Measurements from ENCODE around the gene OR10R2.

Gene OR10R2

DNA sequence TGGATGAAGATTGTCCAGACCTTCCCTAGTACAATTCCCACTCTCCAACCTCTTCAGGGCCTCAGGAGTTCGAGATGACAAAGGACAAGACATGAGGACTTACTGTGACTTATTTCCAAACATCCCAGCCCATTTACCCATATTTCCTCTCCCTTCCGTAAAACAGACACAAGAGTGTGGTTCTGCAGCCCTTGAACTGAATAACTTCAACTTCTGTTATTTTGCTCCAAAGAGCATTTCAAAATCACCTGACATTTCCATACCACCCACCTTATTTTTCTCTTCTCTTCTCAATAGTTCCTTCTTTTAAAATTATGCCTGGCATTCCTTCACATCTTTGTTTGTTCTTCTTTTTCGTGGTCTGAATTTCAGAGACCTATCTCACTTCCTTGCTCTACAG, 37.3 kb upstream of the OR10R2 start:
- Histone ChIP-seq H4K20me1 (ENCODE audit: insufficient read depth, low read length, poor library complexity, severe bottlenecking) (no peaks in the 10 kb centered on the region), H2AFZ (ENCODE audit: low read length) (no peak overlapping the region), H3K4me3 (ENCODE audit: low read length, poor library complexity, severe bottlenecking) (no peak overlapping the region), H3K9ac (ENCODE audit: low read depth, low read length, poor library complexity, severe bottlenecking) (no peak overlapping the region), H3F3A (ENCODE audit: low read depth) (no peaks in the 10 kb centered on the region), H3K27me3 (ENCODE audit: insufficient read depth, low read length, poor library complexity, severe bottlenecking) (no peaks in the 10 kb centered on the region), H3K36me3 (ENCODE audit: insufficient read depth, low read length) (no peaks in the 10 kb centered on the region), H3K4me2 (ENCODE audit: low read depth, low read length, poor library complexity, severe bottlenecking) (no peak overlapping the region), H3K9me2 (replicated peaks; ENCODE audit: low read depth, low read length) (no peaks in the 10 kb centered on the region), H3K4me1 (ENCODE audit: insufficient read depth, low read length, poor library complexity, severe bottlenecking) (no peaks in the 10 kb centered on the region), H3K9me3 (ENCODE audit: insufficient read depth, low read depth, low read length) (no peaks in the 10 kb centered on the region), H3K79me2 (ENCODE audit: insufficient read depth, low read length) (no peaks in the 10 kb centered on the region)
- TF ChIP-seq EZH2phosphoT487 (IDR thresholded peaks at IDR 0.05; ENCODE audit: borderline replicate concordance), result no peak
- TF ChIP-seq, protein P1, sequence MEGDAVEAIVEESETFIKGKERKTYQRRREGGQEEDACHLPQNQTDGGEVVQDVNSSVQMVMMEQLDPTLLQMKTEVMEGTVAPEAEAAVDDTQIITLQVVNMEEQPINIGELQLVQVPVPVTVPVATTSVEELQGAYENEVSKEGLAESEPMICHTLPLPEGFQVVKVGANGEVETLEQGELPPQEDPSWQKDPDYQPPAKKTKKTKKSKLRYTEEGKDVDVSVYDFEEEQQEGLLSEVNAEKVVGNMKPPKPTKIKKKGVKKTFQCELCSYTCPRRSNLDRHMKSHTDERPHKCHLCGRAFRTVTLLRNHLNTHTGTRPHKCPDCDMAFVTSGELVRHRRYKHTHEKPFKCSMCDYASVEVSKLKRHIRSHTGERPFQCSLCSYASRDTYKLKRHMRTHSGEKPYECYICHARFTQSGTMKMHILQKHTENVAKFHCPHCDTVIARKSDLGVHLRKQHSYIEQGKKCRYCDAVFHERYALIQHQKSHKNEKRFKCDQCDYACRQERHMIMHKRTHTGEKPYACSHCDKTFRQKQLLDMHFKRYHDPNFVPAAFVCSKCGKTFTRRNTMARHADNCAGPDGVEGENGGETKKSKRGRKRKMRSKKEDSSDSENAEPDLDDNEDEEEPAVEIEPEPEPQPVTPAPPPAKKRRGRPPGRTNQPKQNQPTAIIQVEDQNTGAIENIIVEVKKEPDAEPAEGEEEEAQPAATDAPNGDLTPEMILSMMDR (conservative IDR thresholded peaks at IDR 0.05; ENCODE audit: low read length), result no peak

DNA sequence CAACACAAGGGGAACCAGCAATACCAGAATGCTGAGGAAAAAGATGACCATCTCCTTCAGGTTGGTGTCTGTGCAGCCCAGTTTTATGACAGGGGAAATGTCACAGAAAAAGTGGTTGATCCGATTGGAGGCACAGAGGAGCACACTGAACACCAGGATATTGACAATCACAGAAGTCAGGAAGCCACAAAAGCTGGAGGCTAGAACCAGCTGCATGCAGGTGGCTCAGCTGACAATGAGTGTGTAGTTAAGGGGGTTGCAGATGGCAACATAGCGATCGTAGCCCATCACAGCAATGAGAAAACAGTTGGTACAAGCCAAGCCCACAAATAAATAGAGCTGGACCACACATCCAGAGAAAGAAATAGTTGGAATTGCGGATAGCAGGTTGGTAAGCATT, 26.6 kb upstream of the OR10R2 start:
- no peaks in the 10 kb centered on the region for H4K20me1 ChIP-seq (ENCODE audit: insufficient read depth, low read length, poor library complexity, severe bottlenecking)
- H3F3A ChIP-seq (ENCODE audit: low read depth), result no peaks in the 10 kb centered on the region
- no peak overlapping the region for H3K4me3 ChIP-seq (ENCODE audit: low read length, poor library complexity, severe bottlenecking)
- no peaks in the 10 kb centered on the region for H3K9me3 ChIP-seq (ENCODE audit: insufficient read depth, low read depth, low read length)
- TF ChIP-seq, protein P1 (conservative IDR thresholded peaks at IDR 0.05; ENCODE audit: low read length), result no peak
- no peak for TF ChIP-seq EZH2phosphoT487 (IDR thresholded peaks at IDR 0.05; ENCODE audit: borderline replicate concordance)
- H3K4me1 ChIP-seq (ENCODE audit: insufficient read depth, low read length, poor library complexity, severe bottlenecking), result no peaks in the 10 kb centered on the region
- H3K27me3 ChIP-seq (ENCODE audit: insufficient read depth, low read length, poor library complexity, severe bottlenecking), result no peaks in the 10 kb centered on the region
- no peaks in the 10 kb centered on the region for H3K36me3 ChIP-seq (ENCODE audit: insufficient read depth, low read length)
- no peak overlapping the region for H2AFZ ChIP-seq (ENCODE audit: low read length)
- no peaks in the 10 kb centered on the region for H3K9me2 ChIP-seq (replicated peaks; ENCODE audit: low read depth, low read length)
- H3K9ac ChIP-seq (ENCODE audit: low read depth, low read length, poor library complexity, severe bottlenecking), result no peak overlapping the region
- no peak overlapping the region for H3K4me2 ChIP-seq (ENCODE audit: low read depth, low read length, poor library complexity, severe bottlenecking)
- no peaks in the 10 kb centered on the region for H3K79me2 ChIP-seq (ENCODE audit: insufficient read depth, low read length)

DNA sequence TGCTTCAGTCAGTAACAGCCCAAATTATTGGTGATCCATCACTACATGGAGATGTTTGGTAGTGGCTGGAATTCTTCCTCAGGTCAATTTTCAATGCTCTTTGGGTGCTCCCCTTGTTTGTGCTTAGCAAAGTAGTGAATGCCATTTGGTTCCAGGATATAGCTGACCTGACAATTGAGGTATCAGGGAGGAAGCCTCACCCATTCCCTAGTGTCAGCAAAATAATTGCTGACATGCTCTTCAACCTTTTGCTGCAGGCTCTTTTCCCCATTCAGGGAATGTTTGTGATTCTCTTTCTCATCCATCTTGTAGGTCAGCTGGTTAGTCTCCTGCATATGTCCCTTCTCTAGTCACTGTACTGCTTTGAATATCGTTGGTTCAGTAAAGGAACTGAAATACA, 17.5 kb upstream of the OR10R2 start:
- H2AFZ ChIP-seq (ENCODE audit: low read length), result no peak overlapping the region
- TF ChIP-seq EZH2phosphoT487 (IDR thresholded peaks at IDR 0.05; ENCODE audit: borderline replicate concordance), result no peak
- TF ChIP-seq, protein P1 (conservative IDR thresholded peaks at IDR 0.05; ENCODE audit: low read length), result no peak
- H3K4me2 ChIP-seq (ENCODE audit: low read depth, low read length, poor library complexity, severe bottlenecking), result no peak overlapping the region
- H4K20me1 ChIP-seq (ENCODE audit: insufficient read depth, low read length, poor library complexity, severe bottlenecking), result no peaks in the 10 kb centered on the region
- H3K9me2 ChIP-seq (replicated peaks; ENCODE audit: low read depth, low read length), result no peaks in the 10 kb centered on the region
- peaks cover 6% of the 10 kb centered on the region for H3K27me3 ChIP-seq (ENCODE audit: insufficient read depth, low read length, poor library complexity, severe bottlenecking)
- no peak overlapping the region for H3K4me3 ChIP-seq (ENCODE audit: low read length, poor library complexity, severe bottlenecking)
- H3K9ac ChIP-seq (ENCODE audit: low read depth, low read length, poor library complexity, severe bottlenecking), result no peak overlapping the region
- no peaks in the 10 kb centered on the region for H3F3A ChIP-seq (ENCODE audit: low read depth)
- H3K9me3 ChIP-seq (ENCODE audit: insufficient read depth, low read depth, low read length), result no peaks in the 10 kb centered on the region
- H3K79me2 ChIP-seq (ENCODE audit: insufficient read depth, low read length), result no peaks in the 10 kb centered on the region
- no peaks in the 10 kb centered on the region for H3K4me1 ChIP-seq (ENCODE audit: insufficient read depth, low read length, poor library complexity, severe bottlenecking)
- no peaks in the 10 kb centered on the region for H3K36me3 ChIP-seq (ENCODE audit: insufficient read depth, low read length)
